Retinal pigment epithelial cell (primary cell): ENCODE data around the gene CDHR2.
A peak's percentile ranks its signal among the peaks of the same experiment; 100 is the strongest.

ENCODE experiments used
- DNase-seq: peaks from one replicate; pipeline ENCODE4 v3.0.0-alpha.2; 2010; ENCODE audit warnings: low read depth
- H3K4me3 ChIP-seq: 2 replicates; pipeline ENCODE4 v1.5.1; 2011; ENCODE audit warnings: mild to moderate bottlenecking, low read length, control low read depth, moderate library complexity
- CTCF ChIP-seq: conservative IDR thresholded peaks from 2 replicates; pipeline ENCODE4 v1.5.1; 2011; ENCODE audit warnings: low read depth, low read length, control low read depth, inconsistent platforms

Gene CDHR2

GRCh38 chr5:176612855-176613254 lies 63.7 kb downstream of the CDHR2 start:
- DNase-seq = no peak
- no peak overlapping the region for H3K4me3 ChIP-seq
- TF ChIP-seq CTCF = no peak

GRCh38 chr5:176614805-176615478 lies 65.8 kb downstream of the CDHR2 start:
- DNase-seq = no peak

GRCh38 chr5:176616511-176616910 lies 67.4 kb downstream of the CDHR2 start:
- no peak for DNase-seq
- H3K4me3 ChIP-seq = no peak overlapping the region
- TF ChIP-seq CTCF = no peak

More at GRCh38 chr5:176614805-176615478, 65.8 kb downstream of the CDHR2 start:
- H3K4me3 ChIP-seq = no peak overlapping the region
- TF ChIP-seq CTCF = no peak

- no peak for TF ChIP-seq CTCF
- no peak overlapping the region for H3K4me3 ChIP-seq
- no peak for DNase-seq
Measured at GRCh38 chr5:176618783-176619182, 69.6 kb downstream of the CDHR2 start.

GRCh38 chr5:176619203-176619568 lies 70.0 kb downstream of the CDHR2 start:
- H3K4me3 ChIP-seq = no peak overlapping the region
- DNase-seq = peak; percentile 31
- TF ChIP-seq CTCF = peak; percentile 50

GRCh38 chr5:176619569-176620332 lies 70.6 kb downstream of the CDHR2 start:
- no peak overlapping the region for H3K4me3 ChIP-seq
- TF ChIP-seq CTCF = no peak
- no peak for DNase-seq
